Peyer's patch (tissue), 4 donors: ENCODE data around the gene ZGRF1.

Source experiments
- CTCF ChIP-seq, 6 experiments: fragments of 450-650 bp in 4 of 6; fragments of 200-600 bp in 2 of 6; sonication (generic) in 1 of 6; IDR thresholded peaks; one replicate each; pipeline ENCODE4 v1.5.1; 2017 to 2019; ENCODE audit warnings: antibody characterized with exemption in 6 of 6, mild to moderate bottlenecking in 3 of 6, moderate library complexity in 1 of 6
- POLR2A ChIP-seq, 2 donors: fragments of 450-650 bp; IDR thresholded peaks; one replicate each; pipeline ENCODE4 v1.5.1; 2017; ENCODE audit warnings: antibody characterized with exemption in 2 of 2, mild to moderate bottlenecking in 2 of 2, moderate library complexity in 2 of 2

DNA sequence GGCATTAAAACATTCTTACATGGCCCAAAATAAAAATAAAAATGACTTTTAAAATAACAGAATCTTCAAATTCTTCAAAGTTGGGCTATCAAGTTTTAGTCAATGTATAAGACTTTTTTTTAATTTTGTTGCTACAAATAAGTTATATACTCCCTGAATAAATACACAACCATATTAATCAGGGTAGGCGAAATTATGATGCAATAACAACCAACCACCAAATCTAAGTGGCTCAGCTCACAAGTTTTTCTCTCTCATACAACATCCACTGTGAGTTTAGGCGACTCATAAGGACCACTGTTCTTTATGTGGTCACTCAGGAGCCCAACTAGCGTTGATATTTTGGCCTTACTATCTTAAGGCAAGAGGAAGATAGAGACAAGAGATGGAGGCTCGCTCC, 131.9 kb downstream of the ZGRF1 start:
- TF ChIP-seq CTCF (IDR thresholded peaks at IDR 0.05), result no peak
- TF ChIP-seq POLR2A (IDR thresholded peaks at IDR 0.05), result no peak
